ENCODE data around the gene CEACAM4.
"Not testable (repeated sequence)": the region's sequence is repeated elsewhere in the genome, so short reads cannot be mapped to it uniquely, and the experiment has no call there.

CEACAM4 gene

DNA sequence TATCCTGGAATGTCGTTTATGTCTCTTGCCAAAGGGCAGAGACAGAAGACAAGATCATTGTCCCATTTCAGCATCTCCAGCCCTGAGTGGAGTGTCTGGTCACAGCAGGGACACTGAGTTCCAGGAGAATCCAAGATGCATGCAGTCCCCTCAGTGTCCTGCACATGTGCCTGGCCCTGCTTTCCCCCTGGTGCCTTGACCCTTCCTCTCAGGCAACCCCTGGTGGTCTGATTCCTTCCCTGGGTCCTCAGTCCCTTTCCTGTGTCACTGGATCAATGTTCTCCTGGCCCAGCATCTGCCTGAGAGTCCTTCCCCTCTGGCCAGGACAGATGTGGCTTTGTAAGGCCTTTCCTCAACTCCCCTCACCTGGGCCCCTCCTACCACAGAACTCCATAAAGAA is 41.9 kb downstream of the CEACAM4 start:
- no peak for DNase-seq (ENCODE audit: low read depth)

DNA sequence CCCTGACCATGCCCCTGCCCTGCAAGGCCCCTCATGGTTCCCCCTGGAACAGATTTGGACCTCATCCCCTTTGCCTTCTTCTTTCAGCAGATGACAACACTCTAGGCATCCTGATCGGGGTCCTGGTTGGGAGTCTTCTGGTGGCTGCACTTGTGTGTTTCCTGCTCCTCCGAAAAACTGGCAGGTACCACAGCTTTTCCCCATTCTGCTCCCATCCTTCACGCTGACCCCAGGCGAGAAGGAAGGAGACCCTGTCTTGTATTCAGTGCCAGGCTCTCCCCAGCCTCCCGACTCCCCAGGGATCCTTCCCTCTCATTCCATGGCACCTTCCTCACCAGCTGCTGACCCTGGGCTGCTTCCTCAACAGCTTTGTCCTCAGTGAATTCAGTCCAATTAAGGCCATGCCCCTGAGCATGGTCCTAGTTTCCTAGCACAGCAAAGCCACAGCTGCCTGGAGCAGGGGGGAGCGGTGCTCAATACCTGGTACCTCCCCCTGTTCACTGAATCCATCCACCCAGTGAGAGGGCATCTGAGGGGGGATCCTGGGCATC is 42.5 kb downstream of the CEACAM4 start:
- no peak for DNase-seq (ENCODE audit: low read depth)

DNA sequence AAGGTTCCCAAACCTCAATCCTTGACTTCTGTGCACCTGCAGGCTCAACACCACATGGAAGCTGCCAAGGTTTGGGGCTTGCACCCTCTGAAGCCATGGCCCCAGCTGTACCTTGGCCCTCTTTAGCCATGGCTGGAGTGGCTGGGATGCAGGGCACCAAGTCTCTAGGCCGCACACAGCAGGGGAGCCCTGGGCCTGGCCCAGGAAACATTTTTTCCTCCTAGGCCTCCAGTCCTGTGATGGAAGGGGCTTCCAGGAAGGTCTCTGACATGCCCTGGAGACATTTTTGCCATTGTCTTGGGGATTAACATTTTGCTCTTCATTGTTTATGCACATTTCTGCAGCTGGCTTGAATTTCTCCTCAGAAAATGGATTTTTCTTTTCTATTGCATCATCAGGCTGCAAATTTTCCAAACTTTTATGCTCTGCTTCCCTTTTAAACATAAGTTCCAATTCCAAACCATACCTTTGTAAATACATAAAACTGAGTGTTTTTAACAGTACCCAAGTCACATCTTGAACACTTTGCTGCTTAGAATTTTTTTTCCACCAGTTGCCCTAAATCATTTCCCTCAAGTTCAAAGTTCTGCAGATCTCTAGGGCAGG is 44.2 kb downstream of the CEACAM4 start:
- not testable (repeated sequence) for DNase-seq (ENCODE audit: low read depth)

DNA sequence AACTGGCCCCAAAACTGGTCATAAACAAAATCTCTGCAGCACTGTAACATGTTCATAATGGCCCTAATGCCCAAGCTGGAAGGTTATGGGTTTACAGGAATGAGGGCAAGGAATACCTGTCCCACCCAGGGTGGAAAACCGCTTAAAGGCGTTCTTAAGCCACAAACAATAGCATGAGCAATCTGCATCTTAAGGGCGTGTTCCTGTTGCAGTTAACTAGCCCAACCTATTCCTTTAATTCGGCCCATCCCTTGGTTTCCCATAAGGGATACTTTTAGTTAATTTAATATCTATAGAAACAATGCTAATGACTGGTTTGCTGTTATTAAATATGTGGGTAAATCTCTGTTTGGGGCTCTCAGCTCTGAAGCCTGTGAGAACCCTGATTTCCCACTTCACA is 45.8 kb downstream of the CEACAM4 start:
- DNase-seq (ENCODE audit: low read depth) = not testable (repeated sequence)

DNA sequence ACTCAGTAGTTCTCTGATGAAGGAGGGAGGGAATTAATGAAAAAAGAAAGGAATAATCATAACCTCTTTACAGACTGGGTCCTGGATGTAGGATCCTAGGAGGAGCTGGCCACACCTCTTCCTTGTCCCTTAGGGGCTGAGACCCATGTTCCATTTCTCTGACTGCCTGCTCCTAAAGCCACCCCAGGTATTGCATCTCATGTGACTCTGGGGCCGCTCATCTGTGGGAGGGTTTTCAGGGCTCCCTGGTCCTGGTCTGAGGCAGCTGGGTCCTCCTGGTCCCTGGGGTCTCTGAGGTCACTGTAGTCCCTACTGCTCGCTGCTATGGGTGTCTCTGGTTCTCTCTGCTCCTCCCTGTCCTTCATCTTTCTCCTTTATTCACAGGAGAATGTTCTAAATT is 48.0 kb downstream of the CEACAM4 start:
- DNase-seq (ENCODE audit: low read depth) = no peak

GRCh38 chr19:41577833-41578232 is 49.0 kb downstream of the CEACAM4 start:
- DNase-seq (ENCODE audit: low read depth) = no peak

DNA sequence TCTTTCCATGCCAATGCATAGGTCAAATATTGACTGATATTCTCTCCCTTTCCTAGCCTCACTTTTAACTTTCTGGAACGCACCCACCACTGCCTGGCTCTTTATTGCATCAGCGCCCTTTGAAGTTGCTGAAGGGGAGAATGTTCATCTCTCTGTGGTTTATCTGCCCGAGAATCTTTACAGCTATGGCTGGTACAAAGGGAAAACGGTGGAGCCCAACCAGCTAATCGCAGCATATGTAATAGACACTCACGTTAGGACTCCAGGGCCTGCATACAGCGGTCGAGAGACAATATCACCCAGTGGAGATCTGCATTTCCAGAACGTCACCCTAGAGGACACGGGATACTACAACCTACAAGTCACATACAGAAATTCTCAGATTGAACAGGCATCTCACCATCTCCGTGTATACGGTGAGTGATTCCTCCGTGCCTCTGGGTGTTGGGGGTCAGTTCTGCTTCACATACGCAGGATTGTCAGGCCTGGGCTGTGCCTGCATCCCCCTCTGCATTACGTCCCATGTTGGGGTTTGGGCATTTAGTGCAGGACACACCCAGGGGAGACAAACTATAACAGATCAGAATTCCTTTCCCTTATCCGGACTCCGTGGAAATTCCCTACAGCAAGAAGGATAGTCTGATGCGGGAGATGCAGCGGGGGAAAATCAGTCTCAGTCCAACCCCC is 49.6 kb downstream of the CEACAM4 start:
- no peak for DNase-seq (ENCODE audit: low read depth)

GRCh38 chr19:41575998-41576397 is 50.9 kb downstream of the CEACAM4 start, which contains the start of gene CEACAM21:
Gene CEACAM21, plus strand, starts transcription at chr19:41576166. Its CDS starts 109 bp downstream, at chr19:41576275.
- no peak for DNase-seq (ENCODE audit: low read depth)

DNA sequence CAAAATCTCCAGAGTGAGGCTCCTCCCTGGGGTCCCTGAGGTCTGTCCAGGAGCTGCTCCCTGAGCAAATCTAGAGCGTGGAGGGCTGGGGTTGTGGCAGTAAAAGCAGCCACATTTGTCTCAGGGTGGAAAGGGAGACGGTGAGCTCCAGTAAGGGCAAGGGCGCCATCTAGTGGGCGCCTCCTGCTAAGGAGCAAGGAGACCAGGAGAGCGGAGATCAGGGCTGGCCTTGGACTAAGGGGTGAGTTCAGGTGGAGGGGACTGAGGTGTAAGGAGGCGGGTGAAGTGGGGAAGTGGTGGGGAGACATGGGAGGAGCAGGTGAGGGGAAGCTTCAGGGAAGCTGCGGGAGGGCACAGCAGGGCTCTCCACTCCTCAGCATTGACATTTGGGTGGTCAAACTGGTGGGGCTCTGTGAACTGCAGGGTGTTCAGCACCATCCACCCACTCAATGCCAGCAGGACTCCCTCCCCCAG is 56.2 kb downstream of the CEACAM4 start:
- DNase-seq (ENCODE audit: low read depth) = peak; percentile 74

DNA sequence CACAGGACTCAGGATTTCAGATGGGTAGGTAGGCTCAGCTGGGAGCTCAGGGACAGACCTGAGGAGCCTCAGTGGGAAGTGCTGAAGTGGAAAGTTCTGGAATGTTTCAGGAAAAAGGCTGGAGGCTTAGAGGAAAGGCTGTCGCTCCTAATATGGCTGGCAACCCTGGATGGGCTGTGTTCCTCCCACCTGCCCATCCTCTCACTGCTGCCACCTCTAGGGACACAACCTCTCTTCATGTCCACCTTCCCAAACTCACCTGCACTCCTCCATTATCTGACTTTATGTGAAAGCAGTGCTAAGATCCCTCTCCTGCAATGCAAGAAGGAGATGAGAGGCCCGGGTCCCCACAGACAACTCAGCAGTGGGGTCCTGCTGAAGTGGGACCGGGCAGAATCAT is 56.7 kb downstream of the CEACAM4 start:
- DNase-seq (ENCODE audit: low read depth) = no peak

- DNase-seq (ENCODE audit: low read depth) = no peak
Measured at GRCh38 chr19:41569481-41570150, 57.3 kb downstream of the CEACAM4 start.
